ENCODE results near the gene TLL1. TPM values are rescaled to one million over a fixed set of nuclear protein-coding genes. Genes with fewer than 3 reads are reported as not detected.

TLL1 gene
- total RNA-seq, 1 experiment from 2014 or later = 0.37 TPM

DNA sequence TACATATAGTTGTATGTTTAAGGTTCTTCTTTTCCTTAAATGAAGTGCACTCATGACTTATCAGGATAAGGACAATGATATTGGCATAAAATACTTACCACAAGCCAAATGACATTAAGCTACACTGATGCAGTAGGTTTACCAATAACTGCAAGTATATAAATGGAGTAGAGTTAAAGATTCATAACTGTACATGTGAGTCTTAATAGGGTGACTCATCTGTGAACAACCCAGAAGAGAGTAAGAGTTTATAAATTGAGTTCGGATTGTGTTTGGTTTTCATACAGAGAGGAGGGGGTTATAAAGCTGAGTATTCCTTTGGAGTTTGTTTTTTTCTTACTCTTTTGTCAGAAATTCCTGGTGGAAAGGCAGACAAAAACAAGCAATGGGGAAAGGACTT is 144.8 kb downstream of the TLL1 start:
- no TSS peak for BruUV-seq (replicated peaks)
- Histone ChIP-seq H3K27ac (ENCODE audit: low read depth, low read length) (no peak overlapping the region), H3K27me3 (ENCODE audit: insufficient read depth, low read length) (no peaks in the 10 kb centered on the region), H3K36me3 (ENCODE audit: control insufficient read depth in 1 of 2, insufficient read depth in 2 of 2, low read length in 2 of 2) (no peaks in the 10 kb centered on the region), H3K4me3 (replicated peaks in 1 of 2; ENCODE audit: low read depth in 1 of 2, low read length in 2 of 2) (no peak overlapping the region), H3K9ac (ENCODE audit: low read length) (no peak overlapping the region), H3K9me2 (ENCODE audit: insufficient read depth) (no peaks in the 10 kb centered on the region), H3K9me3 (ENCODE audit: control insufficient read depth in 1 of 2, insufficient read depth in 1 of 2, low read depth in 1 of 2, low read length in 2 of 2) (no peaks in the 10 kb centered on the region), H4K20me1 (ENCODE audit: insufficient read depth) (no peaks in the 10 kb centered on the region), H3K79me2 (ENCODE audit: insufficient read depth, low read length) (no peaks in the 10 kb centered on the region), H2AFZ (ENCODE audit: low read depth, low read length, poor library complexity, severe bottlenecking) (no peak overlapping the region), H3K4me2 (ENCODE audit: low read length) (no peak overlapping the region), H3K4me1 (ENCODE audit: control insufficient read depth in 1 of 2, insufficient read depth in 2 of 2, low read length in 2 of 2) (peaks cover 0 to 3% of the 10 kb centered on the region in 2 experiments; a peak in 2 of 4 replicates)
- TF ChIP-seq, protein P1, sequence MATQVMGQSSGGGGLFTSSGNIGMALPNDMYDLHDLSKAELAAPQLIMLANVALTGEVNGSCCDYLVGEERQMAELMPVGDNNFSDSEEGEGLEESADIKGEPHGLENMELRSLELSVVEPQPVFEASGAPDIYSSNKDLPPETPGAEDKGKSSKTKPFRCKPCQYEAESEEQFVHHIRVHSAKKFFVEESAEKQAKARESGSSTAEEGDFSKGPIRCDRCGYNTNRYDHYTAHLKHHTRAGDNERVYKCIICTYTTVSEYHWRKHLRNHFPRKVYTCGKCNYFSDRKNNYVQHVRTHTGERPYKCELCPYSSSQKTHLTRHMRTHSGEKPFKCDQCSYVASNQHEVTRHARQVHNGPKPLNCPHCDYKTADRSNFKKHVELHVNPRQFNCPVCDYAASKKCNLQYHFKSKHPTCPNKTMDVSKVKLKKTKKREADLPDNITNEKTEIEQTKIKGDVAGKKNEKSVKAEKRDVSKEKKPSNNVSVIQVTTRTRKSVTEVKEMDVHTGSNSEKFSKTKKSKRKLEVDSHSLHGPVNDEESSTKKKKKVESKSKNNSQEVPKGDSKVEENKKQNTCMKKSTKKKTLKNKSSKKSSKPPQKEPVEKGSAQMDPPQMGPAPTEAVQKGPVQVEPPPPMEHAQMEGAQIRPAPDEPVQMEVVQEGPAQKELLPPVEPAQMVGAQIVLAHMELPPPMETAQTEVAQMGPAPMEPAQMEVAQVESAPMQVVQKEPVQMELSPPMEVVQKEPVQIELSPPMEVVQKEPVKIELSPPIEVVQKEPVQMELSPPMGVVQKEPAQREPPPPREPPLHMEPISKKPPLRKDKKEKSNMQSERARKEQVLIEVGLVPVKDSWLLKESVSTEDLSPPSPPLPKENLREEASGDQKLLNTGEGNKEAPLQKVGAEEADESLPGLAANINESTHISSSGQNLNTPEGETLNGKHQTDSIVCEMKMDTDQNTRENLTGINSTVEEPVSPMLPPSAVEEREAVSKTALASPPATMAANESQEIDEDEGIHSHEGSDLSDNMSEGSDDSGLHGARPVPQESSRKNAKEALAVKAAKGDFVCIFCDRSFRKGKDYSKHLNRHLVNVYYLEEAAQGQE (IDR thresholded peaks at IDR 0.05; ENCODE audit: low read depth) = no peak
- TF ChIP-seq EZH2 (IDR thresholded peaks at IDR 0.05) (no peak), JUND (IDR thresholded peaks at IDR 0.05) (no peak), ZNF274 (IDR thresholded peaks at IDR 0.05; ENCODE audit: low read depth, low read length) (no peak), SIN3A (IDR thresholded peaks at IDR 0.05; ENCODE audit: low read depth) (no peak), ATF3 (IDR thresholded peaks at IDR 0.05) (no peak), EZH2phosphoT487 (IDR thresholded peaks at IDR 0.05; ENCODE audit: borderline replicate concordance) (no peak), POLR2AphosphoS5 (IDR thresholded peaks at IDR 0.05; ENCODE audit: low read depth, low read length) (no peak), SRF (IDR thresholded peaks at IDR 0.05; ENCODE audit: low read depth) (no peak), YY1 (IDR thresholded peaks at IDR 0.05; ENCODE audit: extremely low read depth, insufficient replicate concordance, low read depth, low read length) (no peak), RAD21 (IDR thresholded peaks at IDR 0.05; ENCODE audit: low read depth) (no peak), SP1 (IDR thresholded peaks at IDR 0.05; ENCODE audit: low read depth) (no peak), EGR1 (IDR thresholded peaks at IDR 0.05; ENCODE audit: low read depth) (no peak)
- TF ChIP-seq, protein P2, sequence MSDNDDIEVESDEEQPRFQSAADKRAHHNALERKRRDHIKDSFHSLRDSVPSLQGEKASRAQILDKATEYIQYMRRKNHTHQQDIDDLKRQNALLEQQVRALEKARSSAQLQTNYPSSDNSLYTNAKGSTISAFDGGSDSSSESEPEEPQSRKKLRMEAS (IDR thresholded peaks at IDR 0.05) = no peak
- TF ChIP-seq, protein P3, sequence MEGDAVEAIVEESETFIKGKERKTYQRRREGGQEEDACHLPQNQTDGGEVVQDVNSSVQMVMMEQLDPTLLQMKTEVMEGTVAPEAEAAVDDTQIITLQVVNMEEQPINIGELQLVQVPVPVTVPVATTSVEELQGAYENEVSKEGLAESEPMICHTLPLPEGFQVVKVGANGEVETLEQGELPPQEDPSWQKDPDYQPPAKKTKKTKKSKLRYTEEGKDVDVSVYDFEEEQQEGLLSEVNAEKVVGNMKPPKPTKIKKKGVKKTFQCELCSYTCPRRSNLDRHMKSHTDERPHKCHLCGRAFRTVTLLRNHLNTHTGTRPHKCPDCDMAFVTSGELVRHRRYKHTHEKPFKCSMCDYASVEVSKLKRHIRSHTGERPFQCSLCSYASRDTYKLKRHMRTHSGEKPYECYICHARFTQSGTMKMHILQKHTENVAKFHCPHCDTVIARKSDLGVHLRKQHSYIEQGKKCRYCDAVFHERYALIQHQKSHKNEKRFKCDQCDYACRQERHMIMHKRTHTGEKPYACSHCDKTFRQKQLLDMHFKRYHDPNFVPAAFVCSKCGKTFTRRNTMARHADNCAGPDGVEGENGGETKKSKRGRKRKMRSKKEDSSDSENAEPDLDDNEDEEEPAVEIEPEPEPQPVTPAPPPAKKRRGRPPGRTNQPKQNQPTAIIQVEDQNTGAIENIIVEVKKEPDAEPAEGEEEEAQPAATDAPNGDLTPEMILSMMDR (IDR thresholded peaks at IDR 0.05 in 2 of 3, conservative IDR thresholded peaks at IDR 0.05 in 1 of 3; ENCODE audit: borderline replicate concordance in 1 of 3, insufficient read depth in 1 of 3, low read depth in 2 of 3, low read length in 2 of 3) = no peak
- intact Hi-C loops (cut with micrococcal nuclease) = no loop called here
- CTCF ChIA-PET = no interaction called here
- ATAC-seq = no peak
- no peak for DNase-seq (ENCODE audit: low read depth, low spot score)
- POLR2A ChIA-PET = no interaction called here
- RAD21 ChIA-PET (ENCODE audit: low non-redundant PET in 1 of 2, low total read pairs in 2 of 2, uncharacterized antibody in 2 of 2, unreplicated experiment in 2 of 2) = no interaction called here

Measured in HCT116 (cell line).